ENCODE measurements around the gene TEX47.

DNA sequence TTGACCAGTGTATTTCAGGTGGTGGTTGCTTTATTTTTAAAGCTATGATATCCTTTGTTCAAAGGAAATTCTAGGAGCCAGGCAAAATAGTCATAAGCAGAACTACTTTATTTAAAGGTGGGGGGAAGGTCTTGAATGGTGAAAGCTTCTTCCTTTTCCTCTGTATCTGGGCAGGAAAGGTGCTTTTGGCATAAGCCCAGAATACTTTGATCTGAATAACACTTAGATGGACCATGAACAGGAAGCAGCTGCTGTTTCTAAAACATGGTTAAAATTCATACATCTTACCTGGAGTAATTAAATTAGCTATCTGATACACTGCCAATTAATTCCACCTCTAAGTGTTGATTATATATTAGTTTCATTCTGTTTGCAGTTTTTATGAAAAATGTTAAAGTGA is 22.8 kb downstream of the TEX47 start:
- TF ChIP-seq, protein P1, sequence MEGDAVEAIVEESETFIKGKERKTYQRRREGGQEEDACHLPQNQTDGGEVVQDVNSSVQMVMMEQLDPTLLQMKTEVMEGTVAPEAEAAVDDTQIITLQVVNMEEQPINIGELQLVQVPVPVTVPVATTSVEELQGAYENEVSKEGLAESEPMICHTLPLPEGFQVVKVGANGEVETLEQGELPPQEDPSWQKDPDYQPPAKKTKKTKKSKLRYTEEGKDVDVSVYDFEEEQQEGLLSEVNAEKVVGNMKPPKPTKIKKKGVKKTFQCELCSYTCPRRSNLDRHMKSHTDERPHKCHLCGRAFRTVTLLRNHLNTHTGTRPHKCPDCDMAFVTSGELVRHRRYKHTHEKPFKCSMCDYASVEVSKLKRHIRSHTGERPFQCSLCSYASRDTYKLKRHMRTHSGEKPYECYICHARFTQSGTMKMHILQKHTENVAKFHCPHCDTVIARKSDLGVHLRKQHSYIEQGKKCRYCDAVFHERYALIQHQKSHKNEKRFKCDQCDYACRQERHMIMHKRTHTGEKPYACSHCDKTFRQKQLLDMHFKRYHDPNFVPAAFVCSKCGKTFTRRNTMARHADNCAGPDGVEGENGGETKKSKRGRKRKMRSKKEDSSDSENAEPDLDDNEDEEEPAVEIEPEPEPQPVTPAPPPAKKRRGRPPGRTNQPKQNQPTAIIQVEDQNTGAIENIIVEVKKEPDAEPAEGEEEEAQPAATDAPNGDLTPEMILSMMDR (IDR thresholded peaks at IDR 0.05): no peak
- TF ChIP-seq EZH2 (IDR thresholded peaks at IDR 0.05; ENCODE audit: borderline replicate concordance, insufficient read depth, low read depth, low read length, poor library complexity, severe bottlenecking): no peak
